WERI-Rb-1 (cell line): ENCODE results near the gene UFD1.
A peak's percentile ranks its signal among the peaks of the same experiment; 100 is the strongest.

Source experiments
- DNase-seq: peaks from one replicate; pipeline ENCODE4 v3.0.0-alpha.2; 2020
- H3K27ac ChIP-seq: fragments of 250-450 bp; sonication (Bioruptor Pico); 2 replicates; pipeline ENCODE4 v1.5.1; 2020; ENCODE audit warnings: mild to moderate bottlenecking, moderate library complexity
- H3K27me3 ChIP-seq: fragments of 250-450 bp; sonication (Bioruptor Pico); 2 replicates; pipeline ENCODE4 v1.5.1; 2021; ENCODE audit warnings: mild to moderate bottlenecking, low read depth, moderate library complexity; ENCODE audit not compliant: insufficient read depth, severe bottlenecking
- H3K36me3 ChIP-seq: fragments of 250-450 bp; sonication (Bioruptor Pico); 2 replicates; pipeline ENCODE4 v1.5.1; 2020; ENCODE audit warnings: mild to moderate bottlenecking, moderate library complexity
- H3K4me3 ChIP-seq: 2 replicates; pipeline ENCODE4 v1.5.1; 2011; ENCODE audit warnings: low read depth, mild to moderate bottlenecking, control low read depth, low read length
- H3K9me3 ChIP-seq: fragments of 250-450 bp; sonication (Bioruptor Pico); 2 replicates; pipeline ENCODE4 v1.5.1; 2021; ENCODE audit warnings: mild to moderate bottlenecking, moderate library complexity; ENCODE audit not compliant: severe bottlenecking
- CTCF ChIP-seq: IDR thresholded peaks from 2 replicates; pipeline ENCODE4 v1.5.1; 2011; ENCODE audit warnings: low read depth, mild to moderate bottlenecking, control low read depth, inconsistent platforms, low read length

Gene UFD1

GRCh38 chr22:19478901-19479354 is at the start of gene UFD1:
Gene UFD1, minus strand, starts transcription at chr22:19479193. Its CDS starts 108 bp downstream, at chr22:19479085.
- H3K9me3 ChIP-seq: no peaks in the 10 kb centered on the region
- H3K27ac ChIP-seq: peak within 1 kb of the TSS; percentile 98
- H3K4me3 ChIP-seq: peak within 1 kb of the TSS; percentile 80
- H3K27me3 ChIP-seq: no peaks in the 10 kb centered on the region
- no peak for TF ChIP-seq CTCF
- peak; percentile 86 for DNase-seq
- peaks cover 45% of the 10 kb centered on the region for H3K36me3 ChIP-seq

- Histone ChIP-seq H3K4me3 (no peak overlapping the region), H3K36me3 (peaks cover 10% of the 10 kb centered on the region), H3K27ac (peak overlapping the region; percentile 74), H3K27me3 (no peaks in the 10 kb centered on the region), H3K9me3 (no peaks in the 10 kb centered on the region)
- DNase-seq: no peak
- TF ChIP-seq CTCF: no peak
These were observed 48.9 kb upstream of the UFD1 start for GRCh38 chr22:19527861-19528417.

GRCh38 chr22:19527321-19527721 is 48.3 kb upstream of the UFD1 start:
- Histone ChIP-seq H3K27ac (peak overlapping the region; percentile 74), H3K36me3 (peaks cover 13% of the 10 kb centered on the region), H3K4me3 (no peak overlapping the region), H3K9me3 (no peaks in the 10 kb centered on the region), H3K27me3 (no peaks in the 10 kb centered on the region)
- TF ChIP-seq CTCF: no peak
- peak; percentile 59 for DNase-seq

- no peaks in the 10 kb centered on the region for H3K9me3 ChIP-seq
- H3K27me3 ChIP-seq: no peaks in the 10 kb centered on the region
- no peak for DNase-seq
- no peak for TF ChIP-seq CTCF
- peak overlapping the region; percentile 74 for H3K27ac ChIP-seq
- peaks cover 17% of the 10 kb centered on the region for H3K36me3 ChIP-seq
- no peak overlapping the region for H3K4me3 ChIP-seq
These were observed 47.7 kb upstream of the UFD1 start for GRCh38 chr22:19526702-19527111.

GRCh38 chr22:19526076-19526701 is 47.2 kb upstream of the UFD1 start:
- no peak for TF ChIP-seq CTCF
- Histone ChIP-seq H3K4me3 (no peak overlapping the region), H3K27me3 (no peaks in the 10 kb centered on the region), H3K36me3 (peaks cover 22% of the 10 kb centered on the region), H3K27ac (peak overlapping the region; percentile 74), H3K9me3 (no peaks in the 10 kb centered on the region)
- no peak for DNase-seq
